Kasumi-1 (cell line): ENCODE results near the gene IGFBP2.
"Not testable (repeated sequence)": the region's sequence is repeated elsewhere in the genome, so short reads cannot be mapped to it uniquely, and the experiment has no call there.

Experiments used
- DNase-seq, 2 experiments: peaks; one replicate each; lab custom pipeline; 2025; lab: John Stamatoyannopoulos, UW

IGFBP2 gene, protein sequence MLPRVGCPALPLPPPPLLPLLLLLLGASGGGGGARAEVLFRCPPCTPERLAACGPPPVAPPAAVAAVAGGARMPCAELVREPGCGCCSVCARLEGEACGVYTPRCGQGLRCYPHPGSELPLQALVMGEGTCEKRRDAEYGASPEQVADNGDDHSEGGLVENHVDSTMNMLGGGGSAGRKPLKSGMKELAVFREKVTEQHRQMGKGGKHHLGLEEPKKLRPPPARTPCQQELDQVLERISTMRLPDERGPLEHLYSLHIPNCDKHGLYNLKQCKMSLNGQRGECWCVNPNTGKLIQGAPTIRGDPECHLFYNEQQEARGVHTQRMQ

DNA sequence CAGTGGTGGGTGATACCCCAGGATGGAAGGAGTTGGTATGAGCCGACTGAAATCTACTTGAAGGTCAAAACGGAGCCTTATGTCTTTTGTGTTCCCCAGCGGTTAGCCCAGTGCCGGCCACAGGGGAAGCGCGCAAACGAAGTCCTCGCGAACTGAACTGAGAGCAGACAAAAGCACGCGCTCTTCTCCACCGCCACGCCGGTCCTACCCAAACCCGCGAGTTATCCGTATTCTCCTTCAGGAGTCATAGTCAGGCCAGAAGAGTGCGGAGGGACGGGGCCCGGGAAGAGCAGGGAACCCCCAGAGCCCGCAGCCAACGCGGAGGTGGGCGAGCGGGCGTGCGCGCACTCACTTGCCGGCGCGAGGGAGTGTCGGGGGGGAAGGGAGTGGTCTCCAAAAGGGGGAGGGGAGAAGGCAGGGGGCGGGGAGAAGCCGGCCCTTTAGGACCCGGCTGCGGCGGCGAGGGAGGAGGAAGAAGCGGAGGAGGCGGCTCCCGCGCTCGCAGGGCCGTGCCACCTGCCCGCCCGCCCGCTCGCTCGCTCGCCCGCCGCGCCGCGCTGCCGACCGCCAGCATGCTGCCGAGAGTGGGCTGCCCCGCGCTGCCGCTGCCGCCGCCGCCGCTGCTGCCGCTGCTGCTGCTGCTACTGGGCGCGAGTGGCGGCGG lies at the start of gene IGFBP2:
Gene IGFBP2, plus strand, starts transcription at position 469 of the 664 bp plus-strand sequence. Its CDS starts 104 bp downstream, at position 573.
- peak; percentile 18 to 34 for DNase-seq

DNA sequence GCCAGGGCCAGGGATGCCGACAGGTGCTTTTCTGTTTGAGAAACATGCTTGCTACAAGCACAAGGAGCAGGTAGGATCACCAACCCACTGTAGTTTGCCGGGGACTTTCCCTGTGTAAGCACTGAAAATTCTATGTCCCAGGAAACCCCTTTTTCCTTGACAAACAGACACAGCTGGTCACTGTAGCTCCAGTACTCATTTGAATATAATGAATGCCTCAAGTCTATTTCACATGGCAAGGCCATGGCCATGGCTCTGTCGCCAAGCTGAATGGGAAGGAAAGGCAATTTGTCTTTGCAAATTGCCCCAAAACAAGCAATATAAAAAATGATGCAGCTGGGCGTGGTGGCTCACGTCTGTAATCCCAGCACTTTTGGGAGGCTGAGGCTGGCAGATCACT lies 49.6 kb upstream of the IGFBP2 start:
- DNase-seq = no peak

DNA sequence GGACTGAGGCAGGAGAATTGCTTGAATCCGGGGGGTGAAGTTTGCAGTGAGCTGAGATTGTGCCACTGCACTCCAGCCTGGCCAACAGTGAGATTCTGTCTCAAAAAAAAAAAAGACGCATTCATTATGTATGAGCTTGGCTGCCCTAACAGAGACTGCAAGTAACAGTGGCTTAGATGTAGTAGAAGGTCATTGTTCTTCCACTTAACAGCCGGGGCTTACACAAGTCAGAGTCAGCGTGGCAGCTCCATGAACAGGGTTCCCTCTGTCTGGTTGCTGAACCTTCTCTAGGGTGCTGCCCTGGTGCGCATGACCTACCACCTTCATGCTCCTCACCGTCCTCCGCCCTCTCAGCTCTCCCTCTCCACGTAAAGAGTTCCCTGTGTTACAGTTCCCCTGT lies 49.1 kb upstream of the IGFBP2 start:
- no peak for DNase-seq

DNA sequence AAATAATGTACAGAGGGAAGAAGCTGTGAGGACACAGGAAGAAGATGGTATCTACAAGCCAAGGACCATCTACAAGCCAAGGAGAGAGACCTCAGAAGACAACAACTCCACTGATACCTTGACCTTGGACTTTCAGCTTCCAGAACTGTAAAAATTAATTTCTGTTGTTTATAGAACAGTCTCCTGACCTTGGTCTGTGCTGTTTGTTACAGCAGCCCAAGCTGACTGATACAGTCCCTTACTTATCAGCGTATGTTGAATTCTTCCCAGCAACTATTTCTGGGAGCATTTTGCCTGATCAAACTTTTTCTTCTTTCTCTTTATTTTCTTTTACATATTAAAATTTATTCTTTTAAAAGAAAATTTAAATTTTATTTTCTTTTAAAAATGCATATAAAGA lies 47.8 kb upstream of the IGFBP2 start:
- DNase-seq = no peak

DNA sequence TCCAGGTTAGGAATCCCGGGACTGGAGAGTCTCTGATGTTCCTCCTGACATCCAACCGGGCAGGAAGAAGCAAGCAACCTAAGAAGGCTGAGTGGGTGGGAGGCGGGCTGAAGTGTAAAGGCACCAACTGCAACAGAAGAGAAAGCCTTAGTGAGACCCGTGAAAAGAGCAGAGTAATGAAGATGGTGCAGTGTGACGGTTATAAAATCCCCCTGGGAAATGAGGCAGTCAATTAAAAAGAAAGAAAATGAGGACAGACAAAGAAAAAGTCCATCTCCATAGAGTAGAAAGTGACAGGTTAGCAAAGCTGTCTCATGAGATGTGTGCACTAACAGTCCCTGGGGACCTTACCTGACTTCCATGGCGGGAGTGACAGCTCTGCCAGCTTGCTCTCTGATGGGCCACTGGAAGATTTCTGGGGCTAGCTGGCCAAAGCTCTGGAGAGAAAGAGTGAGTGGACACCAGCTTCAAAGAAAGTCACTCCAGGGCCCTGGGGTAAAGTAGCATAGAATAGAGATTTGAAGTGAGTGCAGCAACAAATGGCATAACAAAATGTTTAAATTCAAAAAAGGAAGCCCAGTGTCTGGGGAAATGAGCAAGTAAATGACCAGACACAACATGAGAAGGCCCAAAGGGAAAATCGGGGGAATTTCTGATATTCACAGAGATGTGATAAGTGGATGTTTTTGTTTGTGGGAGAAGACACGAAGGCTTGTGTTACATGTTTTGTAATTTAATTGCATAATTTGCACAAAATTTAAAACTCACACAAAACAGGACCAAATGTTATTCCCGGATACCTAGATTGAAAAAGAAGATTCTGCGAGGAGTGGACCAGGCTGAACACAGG lies 44.1 kb upstream of the IGFBP2 start:
- no peak for DNase-seq

DNA sequence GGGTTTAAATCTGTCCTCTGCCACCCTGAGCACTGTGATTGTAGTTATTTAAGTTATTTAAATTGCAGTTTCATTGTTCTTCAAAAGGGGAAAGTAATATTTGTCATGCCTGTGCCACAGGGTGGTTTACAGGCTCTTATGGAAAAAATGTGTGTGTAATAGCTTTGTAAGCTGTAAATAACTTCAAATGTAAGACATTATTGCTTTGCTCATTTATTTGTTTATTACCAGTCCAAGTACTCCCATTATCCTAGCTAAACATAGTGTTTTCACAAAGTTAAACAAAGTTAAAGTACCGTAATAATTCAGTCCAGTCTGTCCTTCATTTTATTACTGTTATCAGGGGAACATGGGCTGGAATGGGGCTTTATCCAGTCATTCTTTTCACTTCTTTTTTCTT lies 43.4 kb upstream of the IGFBP2 start:
- DNase-seq = no peak

DNA sequence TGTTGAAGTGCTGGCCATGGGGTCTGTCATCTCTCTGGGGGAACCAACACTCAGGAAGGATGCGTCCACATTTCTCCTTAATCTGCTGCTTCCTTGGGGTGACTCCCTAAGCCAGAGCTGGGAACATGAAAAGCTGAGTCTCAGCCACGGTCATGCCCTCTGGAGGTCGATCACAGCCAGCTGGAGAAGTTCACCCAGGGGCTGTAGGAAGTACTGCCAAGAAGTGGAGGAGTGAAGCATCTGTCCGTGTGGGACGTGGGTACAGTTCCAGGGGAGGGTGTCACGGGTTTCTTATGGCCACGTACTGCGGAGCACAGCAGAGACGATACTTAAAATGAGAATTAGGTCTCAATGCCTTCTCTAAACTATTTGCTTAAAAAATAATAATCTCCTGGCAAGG lies 42.4 kb upstream of the IGFBP2 start:
- peak in 1 of 2 experiments; percentile 30 for DNase-seq

DNA sequence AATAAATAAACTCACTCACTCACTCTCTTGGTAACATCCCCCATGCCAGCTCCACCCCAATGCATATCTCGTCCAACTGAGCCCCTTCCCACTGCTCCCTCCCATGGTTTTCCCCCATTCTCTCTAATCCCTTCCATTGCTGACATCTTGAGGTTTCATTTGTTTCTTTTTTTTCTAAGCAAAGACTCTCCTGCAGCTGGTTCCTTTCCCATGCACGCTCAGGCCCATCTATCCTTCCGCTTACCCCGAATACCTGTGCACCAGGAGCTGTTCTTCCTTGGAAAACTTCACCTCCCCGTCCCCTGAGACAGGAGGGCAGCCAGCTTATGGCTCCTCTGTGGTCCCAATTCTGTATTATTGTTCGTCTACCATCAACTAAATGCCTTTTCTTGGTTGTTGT lies 41.7 kb upstream of the IGFBP2 start:
- DNase-seq = no peak

DNA sequence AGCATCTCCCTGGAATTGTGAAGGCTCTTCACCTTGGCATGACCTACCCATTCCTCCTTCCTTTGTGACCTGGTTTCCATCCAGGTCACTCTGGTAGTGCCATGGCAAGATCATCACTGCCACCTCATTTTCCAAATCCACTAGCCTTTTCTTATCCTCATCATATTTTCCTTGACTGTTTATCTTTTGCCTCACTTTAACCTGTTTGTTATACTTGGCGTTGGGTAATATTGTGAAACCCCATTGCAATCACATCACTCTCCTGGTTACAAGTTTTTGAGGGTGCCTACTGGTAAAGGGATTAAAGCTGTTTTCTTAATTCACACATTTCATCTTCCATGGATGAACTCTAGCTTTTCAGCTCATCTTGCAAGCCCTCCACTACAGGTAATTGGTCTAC lies 39.1 kb upstream of the IGFBP2 start:
- DNase-seq = no peak

DNA sequence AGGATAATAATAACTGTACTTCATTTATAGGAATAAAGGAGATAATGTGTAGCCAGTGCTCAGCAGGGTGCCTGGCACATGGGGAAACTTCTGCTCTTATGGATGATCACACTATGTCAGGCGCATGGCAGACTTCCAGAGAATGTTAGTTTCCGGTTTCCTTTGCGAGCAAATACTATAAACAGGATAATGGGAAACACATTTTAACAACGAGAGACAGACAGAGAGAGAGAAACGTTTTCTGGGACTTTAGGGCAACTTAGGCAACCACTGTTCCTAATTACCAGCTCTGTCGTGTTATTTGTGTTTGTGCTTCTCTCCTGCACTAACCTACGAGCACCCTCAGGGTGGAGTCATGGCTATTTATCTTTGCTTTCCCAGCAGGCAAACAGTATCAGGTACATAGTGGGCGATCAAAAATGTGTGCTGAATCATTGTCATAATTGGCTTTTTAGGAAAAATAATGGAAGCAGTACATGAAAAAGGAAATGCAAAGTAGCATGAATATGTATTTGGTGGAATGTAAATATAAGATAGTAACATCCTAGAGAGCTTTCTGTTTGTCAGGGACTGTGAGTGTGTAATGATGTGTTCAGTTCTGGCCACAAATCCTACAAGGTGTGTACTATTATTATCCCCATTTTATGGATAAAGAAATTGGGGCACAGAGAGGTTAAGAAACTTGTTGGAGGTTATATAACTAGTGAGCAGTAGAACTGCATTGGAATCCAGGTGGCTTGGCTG lies 36.8 kb upstream of the IGFBP2 start:
- no peak for DNase-seq

DNA sequence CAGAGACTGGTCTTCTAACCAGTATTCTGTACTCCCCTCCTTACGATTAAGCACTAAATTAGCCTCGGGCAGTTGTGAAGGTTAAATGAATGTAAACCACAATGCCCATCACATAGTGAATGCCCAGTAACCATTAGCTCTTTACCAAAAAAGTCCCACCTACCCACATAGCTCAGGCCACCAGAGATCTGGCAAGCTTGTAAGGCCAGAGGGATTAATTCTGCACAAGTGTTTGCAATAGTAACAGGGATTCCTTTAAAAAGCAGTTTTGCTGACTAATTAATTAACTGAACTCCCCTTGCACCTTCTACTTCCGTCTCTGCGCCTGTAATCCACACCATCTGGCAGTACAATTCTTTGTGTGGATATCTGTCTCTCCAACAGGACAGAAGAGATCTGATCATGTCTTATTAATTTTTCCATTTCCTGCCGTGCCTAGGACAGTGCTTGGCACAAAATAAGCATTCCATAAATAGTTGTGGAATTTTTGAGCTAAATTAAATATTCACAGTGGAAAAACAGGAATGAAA lies 36.2 kb upstream of the IGFBP2 start:
- no peak for DNase-seq

DNA sequence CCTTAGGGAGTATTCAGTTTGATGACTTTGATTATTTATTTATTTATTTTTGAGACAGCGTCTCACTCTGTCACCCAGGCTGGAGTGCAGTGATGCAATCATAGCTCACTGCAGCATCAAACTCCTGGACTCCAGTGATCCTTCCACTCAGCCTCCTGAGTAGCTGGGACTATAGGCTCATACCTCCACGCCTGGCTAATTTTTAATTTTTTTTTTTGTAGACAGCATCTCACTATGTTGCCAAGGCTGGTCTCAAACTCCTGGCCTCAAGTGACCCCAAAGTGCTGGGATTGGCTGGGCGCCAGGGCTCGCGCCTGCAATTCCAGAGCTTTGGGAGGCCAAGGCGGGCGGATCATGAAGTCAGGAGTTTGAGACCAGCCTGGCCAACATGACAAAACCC lies 35.4 kb upstream of the IGFBP2 start:
- DNase-seq = not testable (repeated sequence)

DNA sequence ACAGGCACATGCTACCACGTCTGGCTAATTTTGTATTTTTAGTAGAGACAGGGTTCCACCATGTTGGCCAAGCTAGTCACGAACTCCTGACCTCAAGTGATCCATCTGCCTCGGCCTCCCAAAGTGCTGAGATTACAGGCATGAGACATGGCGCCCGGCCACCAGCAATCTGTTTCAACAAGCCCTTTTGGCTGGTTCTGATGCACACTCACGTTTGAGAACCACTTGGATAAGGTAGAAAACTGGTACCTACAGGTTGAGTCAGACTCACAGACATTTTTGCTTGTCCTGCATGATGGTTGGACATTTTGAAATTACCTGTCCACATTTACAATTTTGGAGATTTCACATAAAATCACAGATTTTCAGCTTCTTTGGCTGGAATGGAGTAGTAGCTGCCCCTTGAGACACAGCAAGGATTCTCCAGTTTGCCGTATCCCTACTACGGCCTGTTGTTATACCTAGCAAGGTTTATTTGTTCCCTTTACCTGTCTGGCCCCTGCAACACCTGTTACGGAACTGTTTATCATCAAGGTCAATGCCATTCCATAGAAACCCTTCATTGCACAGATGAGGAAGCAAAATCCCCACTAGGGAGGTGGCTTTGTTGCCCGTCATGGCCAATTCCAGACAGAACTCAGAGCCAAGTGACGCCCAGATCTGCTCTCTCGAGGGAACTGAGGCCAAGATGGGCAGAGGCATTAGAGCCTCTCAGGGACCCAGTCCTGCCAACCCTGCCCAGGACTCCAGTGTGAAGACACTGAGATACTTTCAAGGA lies 31.4 kb upstream of the IGFBP2 start:
- no peak for DNase-seq

DNA sequence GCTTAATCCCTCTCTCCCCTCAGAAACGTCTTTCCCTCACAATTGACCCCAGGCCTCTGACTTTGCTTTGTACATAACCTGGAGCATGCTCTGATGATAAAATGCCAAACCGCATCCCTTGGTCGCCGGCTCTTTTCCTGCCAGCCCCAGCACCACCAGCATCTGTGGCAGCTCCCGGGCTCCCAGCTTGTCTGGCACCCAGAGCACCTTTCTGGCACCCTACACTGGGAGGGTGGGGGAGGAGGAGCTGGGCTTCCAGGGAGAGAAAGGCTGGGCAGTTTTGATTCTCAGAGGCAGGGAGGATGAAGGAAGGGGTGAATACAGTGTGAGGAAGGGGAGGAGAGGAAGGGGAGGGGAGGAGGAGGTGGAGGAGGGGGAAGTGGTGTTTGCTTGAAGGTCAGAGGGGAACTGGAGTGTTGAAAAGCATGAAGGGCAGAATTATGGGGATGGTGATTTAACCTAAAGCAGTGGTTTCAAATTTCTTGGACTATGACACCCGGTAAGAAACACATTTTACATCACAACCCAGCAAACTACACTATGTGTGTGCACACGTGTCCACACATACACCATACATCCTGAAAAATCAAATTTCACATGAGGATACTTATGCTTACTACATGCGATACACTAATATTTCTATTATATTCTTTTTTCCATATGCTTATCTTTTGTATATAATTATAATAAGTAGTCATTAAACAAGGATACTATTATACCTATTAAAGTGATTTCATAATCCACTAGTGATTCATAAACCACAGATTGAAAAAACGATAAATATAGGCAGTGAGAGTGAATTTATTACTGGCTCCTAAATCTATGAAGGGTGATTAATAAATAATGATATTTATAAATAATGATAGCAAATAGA lies 30.0 kb upstream of the IGFBP2 start:
- DNase-seq = no peak

DNA sequence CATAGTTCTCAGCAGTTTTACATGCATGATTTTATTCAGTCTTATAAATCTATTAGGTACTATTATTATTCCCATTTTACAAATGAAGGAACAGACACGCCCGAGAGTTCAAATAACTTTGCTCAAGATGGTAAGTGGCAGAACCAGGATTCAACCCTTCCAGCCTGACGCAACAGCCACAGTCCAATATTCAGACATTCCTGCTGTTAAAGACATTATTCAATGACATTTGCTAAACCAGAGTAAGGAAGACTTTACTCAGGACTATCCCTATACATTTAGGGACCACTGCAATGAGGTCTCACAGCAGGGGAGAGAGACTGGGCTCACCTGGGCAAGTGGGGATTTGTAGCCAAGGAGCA lies 29.4 kb upstream of the IGFBP2 start:
- no peak for DNase-seq

DNA sequence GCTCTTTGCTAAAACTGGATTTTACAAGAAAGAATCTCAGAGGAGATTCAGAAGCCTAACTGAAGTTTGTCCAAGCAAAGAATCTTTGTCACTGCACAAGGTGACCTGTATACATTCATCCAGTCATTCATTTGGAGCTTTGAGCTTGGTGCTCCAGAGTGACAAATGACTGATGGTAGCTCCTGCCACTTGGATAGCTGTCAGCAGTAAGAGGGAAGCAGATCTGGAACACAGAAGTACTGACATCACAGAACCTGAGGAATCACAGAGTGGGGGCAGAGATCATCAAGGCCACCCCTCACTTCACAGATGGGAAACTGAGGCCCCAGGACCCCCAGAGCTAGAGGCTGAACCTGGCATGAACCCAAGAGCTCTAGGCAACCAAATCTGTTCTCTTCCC lies 28.8 kb upstream of the IGFBP2 start:
- DNase-seq = no peak

DNA sequence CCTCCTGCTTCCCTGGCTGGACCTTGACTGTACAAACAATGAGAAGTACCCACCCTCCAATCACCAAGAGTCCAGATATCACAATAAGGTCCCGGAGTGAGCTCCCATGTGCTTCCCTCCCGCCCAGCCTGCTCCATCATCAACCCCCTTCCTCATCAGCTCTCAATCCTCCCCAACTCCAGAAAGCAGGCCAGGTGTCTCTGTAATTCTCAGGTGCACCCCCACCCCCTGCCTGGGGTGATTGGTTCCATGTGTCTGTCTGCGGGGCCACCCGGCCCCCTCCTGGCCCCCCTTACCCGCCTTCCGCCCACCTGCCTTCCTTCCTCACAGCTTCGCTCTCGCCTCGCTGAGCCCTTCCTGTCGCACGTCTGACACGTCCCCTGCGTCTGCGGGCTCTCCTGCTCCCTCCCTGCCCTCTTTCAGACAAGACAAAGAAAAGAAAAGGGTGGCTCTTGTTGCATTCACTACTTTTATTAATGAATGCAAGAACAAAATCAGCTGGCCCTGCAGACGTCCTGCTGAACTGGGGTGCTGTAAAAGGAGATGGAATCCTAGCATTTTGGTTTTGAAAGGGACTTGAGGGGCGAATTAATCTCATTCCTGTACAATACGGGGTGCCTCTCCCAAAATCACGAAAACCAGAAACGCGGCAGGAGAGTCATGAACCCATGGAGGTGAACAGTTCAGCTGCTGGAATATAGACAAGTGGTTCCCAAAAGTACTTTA lies 26.5 kb upstream of the IGFBP2 start:
- DNase-seq = no peak

DNA sequence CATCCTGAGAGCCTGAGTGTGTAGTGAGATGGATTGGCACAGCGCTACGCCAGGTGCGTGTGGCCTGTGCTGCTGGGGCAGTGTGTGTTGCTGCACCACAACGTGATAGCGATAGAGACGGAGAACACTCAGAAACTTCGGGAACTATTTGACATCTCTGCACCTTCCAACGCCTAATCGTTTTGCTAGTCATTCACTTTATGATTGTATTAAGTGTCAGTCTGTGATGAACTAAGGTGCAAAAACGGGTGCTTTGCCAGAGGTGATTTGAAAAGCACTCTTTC lies 26.0 kb upstream of the IGFBP2 start:
- DNase-seq = no peak

DNA sequence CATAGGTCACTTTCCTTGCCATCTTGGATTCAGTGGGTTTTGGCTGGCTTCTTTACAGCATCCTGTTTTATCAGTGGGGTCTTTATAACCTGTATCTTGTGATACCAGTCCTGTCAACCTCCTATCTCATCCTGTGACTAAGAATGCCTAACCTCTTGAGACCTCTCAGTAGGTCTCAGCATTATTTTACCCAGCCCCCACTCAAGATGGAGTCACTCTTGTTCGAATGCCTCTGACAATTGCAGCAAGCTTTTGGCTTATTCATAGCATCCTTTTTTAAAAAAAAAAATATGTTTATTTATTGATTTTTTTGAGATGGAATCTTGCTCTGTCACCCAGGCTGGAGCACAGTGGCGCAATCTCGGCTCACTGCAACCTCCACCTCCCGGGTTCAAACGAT lies 24.7 kb upstream of the IGFBP2 start:
- DNase-seq = no peak
